Ecto neural progenitor cell (in vitro differentiated cells): ENCODE measurements around the gene KRTAP10-2.

ENCODE experiments used
- DNase-seq: peaks from one replicate; pipeline ENCODE4 v3.0.0-alpha.2; 2018; ENCODE audit warnings: low spot score

Gene KRTAP10-2

DNA sequence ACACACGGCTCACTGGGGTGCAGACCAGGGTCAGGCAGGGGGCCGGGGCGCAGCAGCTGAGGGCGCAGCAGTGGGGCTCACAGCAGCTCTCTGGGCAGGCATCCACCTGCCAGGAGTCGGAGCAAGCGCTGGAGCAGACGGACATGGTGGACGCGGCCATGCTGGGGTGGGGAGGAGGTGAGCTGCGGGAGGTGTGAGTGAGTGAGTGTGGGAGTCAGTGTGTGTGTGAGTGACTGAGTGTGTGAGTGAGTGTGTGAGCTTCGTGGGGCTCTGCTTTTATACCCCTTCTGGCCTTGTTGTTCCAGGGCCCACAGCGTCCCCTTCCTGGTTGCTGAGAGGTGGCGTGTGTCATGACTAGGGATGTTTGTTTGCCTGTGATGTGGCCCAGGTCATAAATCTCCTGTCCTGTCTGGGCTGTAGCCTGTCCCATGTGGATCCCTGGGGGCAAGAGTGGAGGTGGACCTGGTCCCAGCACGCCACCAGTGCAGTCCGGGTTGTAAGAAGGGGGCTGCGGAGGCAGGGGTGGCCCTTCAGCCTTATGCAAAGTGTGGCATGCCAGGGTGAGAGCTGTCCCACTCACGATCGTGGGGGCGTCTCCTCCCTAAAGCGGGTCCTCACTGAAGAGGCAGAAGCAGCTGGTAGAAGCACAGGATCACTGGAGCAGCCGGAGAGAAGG is 11.2 kb downstream of the KRTAP10-2 start, which contains the start of gene KRTAP10-1:
Gene KRTAP10-1 (minus strand): TSS at position 205 of the 676 bp plus-strand sequence. CDS start 45 bp downstream, at position 160.
- DNase-seq: no peak

DNA sequence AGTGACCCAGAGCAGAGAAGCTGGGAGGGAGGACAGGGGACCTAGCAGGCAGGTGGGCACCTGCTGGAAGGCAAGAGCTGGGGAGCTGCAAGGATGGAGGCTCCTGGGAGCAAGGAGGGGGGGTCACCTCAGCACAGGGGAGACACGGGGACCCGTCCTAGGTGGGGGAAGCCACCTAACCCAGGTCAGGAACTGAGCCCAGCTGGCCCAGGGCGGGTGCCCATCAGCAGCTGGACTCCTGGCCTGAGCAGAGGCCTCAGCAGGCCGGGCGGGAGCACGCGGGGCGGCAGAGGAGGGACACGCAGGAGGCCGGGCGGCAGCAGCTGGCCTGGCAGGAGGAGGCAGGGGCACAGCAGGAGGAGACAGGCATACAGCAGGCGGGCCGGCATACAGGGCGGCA is 12.3 kb downstream of the KRTAP10-2 start:
- DNase-seq: no peak

GRCh38 chr21:44537930-44538911 is 13.1 kb downstream of the KRTAP10-2 start:
- DNase-seq: no peak

DNA sequence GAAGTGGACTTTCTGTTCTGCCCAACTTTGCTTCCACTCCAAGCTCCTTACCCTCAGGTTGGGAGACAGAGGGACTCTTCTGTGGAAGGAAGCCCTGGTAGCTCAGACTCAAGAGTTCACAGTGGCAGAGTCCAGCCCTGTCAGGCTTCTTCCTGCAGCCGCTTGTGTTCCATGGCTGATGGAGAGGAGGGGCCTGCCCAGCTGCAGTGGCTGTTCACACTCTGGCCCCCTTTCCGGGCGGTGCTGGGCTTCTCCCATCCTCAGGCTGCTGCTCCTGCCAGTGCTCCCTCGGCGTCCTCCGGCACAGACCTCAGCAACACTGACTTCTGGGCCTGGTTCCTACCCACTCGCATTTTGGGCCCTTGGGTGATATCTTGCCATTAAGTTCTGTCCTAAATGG is 15.3 kb downstream of the KRTAP10-2 start:
- peak; percentile 48 for DNase-seq

GRCh38 chr21:44534688-44535087 is 16.6 kb downstream of the KRTAP10-2 start:
- no peak for DNase-seq

GRCh38 chr21:44533891-44534627 is 17.2 kb downstream of the KRTAP10-2 start:
- DNase-seq: no peak

- DNase-seq: no peak
Measured at GRCh38 chr21:44533121-44533890, 18.0 kb downstream of the KRTAP10-2 start.

- no peak for DNase-seq
Measured at GRCh38 chr21:44532712-44533111, 18.6 kb downstream of the KRTAP10-2 start.

- no peak for DNase-seq
Measured at GRCh38 chr21:44531606-44532564, 19.4 kb downstream of the KRTAP10-2 start.

GRCh38 chr21:44530903-44531605 is 20.3 kb downstream of the KRTAP10-2 start:
- no peak for DNase-seq

DNA sequence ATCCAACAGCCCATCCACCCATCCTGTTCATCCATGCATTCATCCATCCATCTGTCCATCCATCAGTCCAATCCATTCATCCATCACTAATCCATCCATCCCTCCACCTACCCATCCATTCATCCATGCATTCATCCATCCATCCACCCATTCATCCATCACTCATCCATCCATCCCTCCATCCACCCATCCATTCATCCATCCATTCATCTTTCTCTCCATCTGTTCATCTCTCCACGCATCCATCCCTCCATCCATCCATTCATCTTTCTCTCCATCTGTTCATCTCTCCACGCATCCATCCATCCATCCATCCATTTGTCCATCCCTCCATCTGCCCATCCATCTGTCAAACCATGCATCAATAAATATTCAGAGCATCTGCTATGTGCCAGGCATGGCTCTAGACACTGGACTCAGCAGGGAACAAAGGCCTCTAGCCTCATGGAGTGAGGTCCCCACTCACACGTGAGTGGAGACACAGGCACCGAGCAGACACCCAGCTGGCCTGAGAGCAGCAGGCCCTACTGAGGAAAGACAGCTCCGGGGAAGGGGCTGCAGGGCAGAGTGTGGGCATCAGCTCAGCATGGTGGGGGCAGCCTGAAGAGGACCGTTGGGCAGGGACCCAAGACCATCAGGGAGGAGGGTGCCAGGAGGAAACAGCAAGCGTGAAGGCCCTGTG is 20.9 kb downstream of the KRTAP10-2 start:
- no peak for DNase-seq

GRCh38 chr21:44529503-44530125 is 21.7 kb downstream of the KRTAP10-2 start:
- no peak for DNase-seq

DNA sequence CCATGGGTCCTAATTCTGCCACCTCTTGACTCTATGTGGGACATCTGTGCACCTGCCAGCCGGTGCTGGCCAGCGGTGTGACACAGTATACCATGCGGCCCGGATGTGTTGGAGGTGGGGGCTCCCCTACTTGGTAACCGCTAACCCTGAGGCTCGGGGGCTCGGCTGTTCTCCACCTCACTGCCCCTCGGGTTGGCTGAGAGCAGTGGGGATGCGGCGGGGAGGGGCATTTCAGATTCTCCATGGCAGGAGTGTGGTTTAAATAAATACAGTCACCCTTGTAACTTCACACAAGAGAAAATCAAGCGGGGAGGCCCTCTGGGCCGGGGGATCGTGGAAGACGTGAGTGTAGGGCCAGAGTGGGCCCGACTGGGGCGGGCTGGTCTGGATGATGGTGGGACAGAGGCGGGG is 22.3 kb downstream of the KRTAP10-2 start:
- DNase-seq: no peak

- no peak for DNase-seq
Measured at GRCh38 chr21:44528634-44528995, 22.7 kb downstream of the KRTAP10-2 start.

GRCh38 chr21:44527983-44528633 is 23.2 kb downstream of the KRTAP10-2 start:
- no peak for DNase-seq

- DNase-seq: no peak
Measured at GRCh38 chr21:44527156-44527982, 23.9 kb downstream of the KRTAP10-2 start.
